Keratinocyte (primary cell): ENCODE data around the gene ECI1. TPM values are rescaled to one million over a fixed set of nuclear protein-coding genes. Genes with fewer than 3 reads are reported as not detected.
"Not testable (repeated sequence)": the region's sequence is repeated elsewhere in the genome, so short reads cannot be mapped to it uniquely, and the experiment has no call there.

ENCODE experiments used
- DNase-seq: peaks from one replicate; pipeline ENCODE4 v3.0.0-alpha.2; 2011; ENCODE audit warnings: low read depth, missing footprints, low spot score
- FAIRE-seq: peaks from 2 replicates; lab custom pipeline; 2011; peaks lifted over from hg19 to GRCh38; lab: Jason Lieb, UNC
- H2AFZ ChIP-seq: 2 replicates; pipeline ENCODE4 v1.6.0; 2012; ENCODE audit warnings: low read length, control low read depth, inconsistent platforms; ENCODE audit not compliant: control insufficient read depth
- H3K27ac ChIP-seq: 2 replicates; pipeline ENCODE4 v1.5.1; 2011; ENCODE audit warnings: low read length; ENCODE audit not compliant: control insufficient read depth, insufficient read depth
- H3K27me3 ChIP-seq: 3 replicates; pipeline ENCODE4 v1.6.0; 2011; ENCODE audit warnings: low read length; ENCODE audit not compliant: control insufficient read depth, insufficient read depth; ENCODE audit errors: extremely low read depth
- H3K36me3 ChIP-seq, 2 experiments: 2 replicates in 1 of 2; 3 replicates in 1 of 2; pipeline ENCODE4 v1.5.1; 2011; ENCODE audit warnings: low read length in 2 of 2, mild to moderate bottlenecking in 1 of 2; ENCODE audit not compliant: control insufficient read depth in 2 of 2, insufficient read depth in 2 of 2; ENCODE audit errors: extremely low read depth in 1 of 2
- H3K4me1 ChIP-seq: 3 replicates; pipeline ENCODE4 v1.5.1; 2011; ENCODE audit warnings: low read length; ENCODE audit not compliant: control insufficient read depth, insufficient read depth; ENCODE audit errors: extremely low read depth
- H3K4me2 ChIP-seq: 3 replicates; pipeline ENCODE4 v1.6.0; 2011; ENCODE audit warnings: low read depth, low read length; ENCODE audit not compliant: control insufficient read depth, insufficient read depth; ENCODE audit errors: extremely low read depth
- H3K4me3 ChIP-seq, 3 experiments: fragments of 200-600 bp in 1 of 3; sonication (generic) in 1 of 3; 2 replicates in 2 of 3; 3 replicates in 1 of 3; pipeline ENCODE4 v1.5.1; 2011 to 2016; ENCODE audit warnings: low read length in 3 of 3, mild to moderate bottlenecking in 3 of 3, control low read depth in 2 of 3, inconsistent platforms in 1 of 3, low read depth in 1 of 3, mixed read lengths in 1 of 3, mixed run types in 1 of 3, moderate library complexity in 1 of 3; ENCODE audit not compliant: control insufficient read depth in 2 of 3, insufficient read depth in 2 of 3; ENCODE audit errors: extremely low read depth in 1 of 3
- H3K79me2 ChIP-seq: 2 replicates; pipeline ENCODE4 v1.6.0; 2012; ENCODE audit warnings: low read length; ENCODE audit not compliant: control insufficient read depth, insufficient read depth
- H3K9ac ChIP-seq: 3 replicates; pipeline ENCODE4 v1.6.0; 2011; ENCODE audit warnings: low read length; ENCODE audit not compliant: control insufficient read depth, insufficient read depth; ENCODE audit errors: extremely low read depth
- H3K9me1 ChIP-seq: 3 replicates; pipeline ENCODE4 v1.6.0; 2011; ENCODE audit warnings: low read length; ENCODE audit not compliant: control insufficient read depth, insufficient read depth; ENCODE audit errors: extremely low read depth
- H3K9me3 ChIP-seq: 2 replicates; pipeline ENCODE4 v1.5.1; 2012; ENCODE audit warnings: low read depth, low read length; ENCODE audit not compliant: control insufficient read depth
- H4K20me1 ChIP-seq: 3 replicates; pipeline ENCODE4 v1.6.0; 2011; ENCODE audit warnings: low read length; ENCODE audit not compliant: control insufficient read depth, insufficient read depth; ENCODE audit errors: extremely low read depth
- EZH2 ChIP-seq: IDR thresholded peaks from one replicate; pipeline ENCODE4 v1.6.1; 2012; ENCODE audit warnings: inconsistent platforms, mild to moderate bottlenecking, low read length, moderate library complexity
- dilution Hi-C: fragments of 300-500 bp; cut with MboI; formaldehyde crosslinking; loops from one replicate; pipeline ENCODE4 v1.7.0; 2020; ENCODE audit warnings: low sequenced_read_pairs; ENCODE audit not compliant: extremely low pct_ligation_motif_present
- polyA plus RNA-seq, 5 experiments: library from polyadenylated mRNA; depleted of rRNA in 3 of 5; stranded (reverse) in 3 of 5; stranded (forward) in 1 of 5; unstranded in 1 of 5; fragments of >200 nt; gene quantifications; 1 replicate in 1 of 5; 2 replicates in 3 of 5; 3 replicates in 1 of 5; pipeline versions ENCODE4 v1.2.1 to v1.2.3, GENCODE V29; 2011 to 2012; ENCODE audit warnings: missing spikeins in 2 of 5, low read depth in 1 of 5, low replicate concordance in 1 of 5
- TF ChIP-seq, protein P1 (sequence below), 3 experiments: IDR thresholded peaks in 1 of 3; conservative IDR thresholded peaks in 1 of 3; optimal IDR thresholded peaks in 1 of 3; 2 replicates in 2 of 3; 3 replicates in 1 of 3; pipeline versions ENCODE3 to v1.5.1; 2011; ENCODE audit warnings: low read length in 3 of 3, mild to moderate bottlenecking in 3 of 3, moderate library complexity in 2 of 3, control low read depth in 1 of 3, inconsistent platforms in 1 of 3; ENCODE audit not compliant: insufficient read depth in 2 of 3; ENCODE audit errors: extremely low read depth in 1 of 3

ECI1 gene
- polyA plus RNA-seq, 1 donor (not counting 4 experiments of a cell fraction or from before 2014, with no cell fraction given): 19.7 TPM

DNA sequence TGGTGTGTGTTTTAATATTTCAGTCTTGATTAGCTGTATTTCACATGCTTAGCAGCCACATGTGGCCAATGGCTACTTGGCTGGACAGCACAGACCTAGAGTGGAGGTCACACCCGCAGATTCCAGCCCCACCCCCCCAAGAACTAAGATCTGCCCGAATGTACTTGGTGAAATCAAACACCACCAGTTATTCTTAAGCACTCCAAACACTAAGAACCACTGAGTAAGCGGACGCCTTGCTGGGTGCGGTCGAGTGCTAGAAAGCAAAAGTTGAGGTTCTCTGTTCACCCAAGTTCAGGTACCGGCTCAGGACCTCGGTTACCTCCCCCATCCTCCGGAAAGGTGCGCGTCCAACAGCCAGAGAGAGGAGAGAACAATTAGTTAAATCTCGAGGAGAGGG is 15.5 kb upstream of the ECI1 start:
- H2AFZ ChIP-seq, dilution Hi-C loops, H3K9me1 ChIP-seq, DNase-seq, H3K27me3 ChIP-seq, H3K9me3 ChIP-seq: not testable (repeated sequence)
- FAIRE-seq: peak; percentile 29
- peak overlapping the region; percentile 83 for H3K4me2 ChIP-seq
- H4K20me1 ChIP-seq: peaks cover 39% of the 10 kb centered on the region
- H3K79me2 ChIP-seq: peaks cover 66% of the 10 kb centered on the region
- peaks cover 14 to 31% of the 10 kb centered on the region in 2 experiments for H3K36me3 ChIP-seq
- peaks cover 15% of the 10 kb centered on the region for H3K4me1 ChIP-seq
- H3K27ac ChIP-seq: peak overlapping the region; percentile 95
- peak overlapping the region; percentile 86 to 94 (median 89) for H3K4me3 ChIP-seq
- H3K9ac ChIP-seq: peak overlapping the region; percentile 92

DNA sequence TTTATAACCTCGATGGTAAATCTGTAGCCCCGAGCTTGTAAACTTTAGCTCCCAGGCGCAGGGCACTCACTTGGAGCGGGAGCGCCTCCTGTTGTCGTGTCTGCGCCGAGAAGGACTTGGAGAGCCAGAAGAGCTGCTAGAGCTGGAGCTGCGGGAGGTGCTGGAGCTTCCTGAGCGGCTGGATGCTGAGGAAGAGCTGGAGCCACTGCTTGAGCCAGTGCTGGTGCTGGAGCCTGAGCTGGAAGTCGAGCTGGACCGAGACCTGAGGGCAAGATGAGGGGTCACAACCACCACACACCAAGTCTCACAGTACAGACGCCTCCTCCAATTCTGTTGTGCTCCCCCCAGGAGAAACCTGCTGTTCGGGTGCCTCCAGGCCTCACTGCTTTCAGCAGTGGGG is 11.6 kb upstream of the ECI1 start:
- H3K36me3 ChIP-seq: peaks cover 21 to 47% of the 10 kb centered on the region in 2 experiments
- H3K9ac ChIP-seq: not testable (repeated sequence)

DNA sequence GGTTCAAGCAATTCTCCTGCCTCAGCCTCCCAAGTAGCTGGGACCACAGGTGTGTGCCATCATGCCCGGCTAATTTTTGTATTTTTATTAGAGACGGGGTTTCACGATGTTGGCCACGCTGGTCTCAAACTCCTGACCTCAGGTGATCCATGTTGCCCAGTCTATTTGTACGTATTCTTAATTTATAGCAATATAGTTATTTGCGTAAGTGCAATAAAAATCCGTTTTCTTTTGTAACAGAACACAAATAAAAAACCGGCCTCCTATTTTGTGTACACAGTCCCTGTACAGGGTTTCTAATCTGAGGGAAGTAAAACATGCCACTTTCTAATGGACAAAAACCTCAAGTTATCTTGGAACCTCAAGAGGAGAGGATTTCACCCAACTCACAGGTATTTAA is 8.9 kb upstream of the ECI1 start:
- Histone ChIP-seq H3K9ac (no peak overlapping the region), H4K20me1 (peaks cover 30% of the 10 kb centered on the region), H3K9me3 (no peaks in the 10 kb centered on the region), H3K36me3 (peaks cover 39 to 67% of the 10 kb centered on the region in 2 experiments), H3K27ac (no peak overlapping the region), H3K27me3 (no peaks in the 10 kb centered on the region), H3K9me1 (no peaks in the 10 kb centered on the region), H3K4me3 (no peak overlapping the region), H3K79me2 (peaks cover 76% of the 10 kb centered on the region), H3K4me2 (no peak overlapping the region), H2AFZ (no peak overlapping the region), H3K4me1 (no peaks in the 10 kb centered on the region)
- dilution Hi-C loops: no loop called here
- DNase-seq (no peak), FAIRE-seq (no peak)
- TF ChIP-seq, protein P1, sequence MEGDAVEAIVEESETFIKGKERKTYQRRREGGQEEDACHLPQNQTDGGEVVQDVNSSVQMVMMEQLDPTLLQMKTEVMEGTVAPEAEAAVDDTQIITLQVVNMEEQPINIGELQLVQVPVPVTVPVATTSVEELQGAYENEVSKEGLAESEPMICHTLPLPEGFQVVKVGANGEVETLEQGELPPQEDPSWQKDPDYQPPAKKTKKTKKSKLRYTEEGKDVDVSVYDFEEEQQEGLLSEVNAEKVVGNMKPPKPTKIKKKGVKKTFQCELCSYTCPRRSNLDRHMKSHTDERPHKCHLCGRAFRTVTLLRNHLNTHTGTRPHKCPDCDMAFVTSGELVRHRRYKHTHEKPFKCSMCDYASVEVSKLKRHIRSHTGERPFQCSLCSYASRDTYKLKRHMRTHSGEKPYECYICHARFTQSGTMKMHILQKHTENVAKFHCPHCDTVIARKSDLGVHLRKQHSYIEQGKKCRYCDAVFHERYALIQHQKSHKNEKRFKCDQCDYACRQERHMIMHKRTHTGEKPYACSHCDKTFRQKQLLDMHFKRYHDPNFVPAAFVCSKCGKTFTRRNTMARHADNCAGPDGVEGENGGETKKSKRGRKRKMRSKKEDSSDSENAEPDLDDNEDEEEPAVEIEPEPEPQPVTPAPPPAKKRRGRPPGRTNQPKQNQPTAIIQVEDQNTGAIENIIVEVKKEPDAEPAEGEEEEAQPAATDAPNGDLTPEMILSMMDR (optimal IDR thresholded peaks at IDR 0.05 in 1 of 3, IDR thresholded peaks at IDR 0.05 in 1 of 3, conservative IDR thresholded peaks at IDR 0.05 in 1 of 3; ENCODE audit: extremely low read depth in 1 of 3, insufficient read depth in 2 of 3, low read length in 3 of 3): no peak
- TF ChIP-seq EZH2: no peak

More for the DNA sequence above, 11.6 kb upstream of the ECI1 start:
- H2AFZ ChIP-seq, H3K4me1 ChIP-seq, H3K4me3 ChIP-seq, H3K9me3 ChIP-seq, DNase-seq, FAIRE-seq, dilution Hi-C loops, H3K4me2 ChIP-seq, H3K27me3 ChIP-seq, H3K9me1 ChIP-seq, H3K27ac ChIP-seq: not testable (repeated sequence)
- Histone ChIP-seq H3K79me2 (peaks cover 83% of the 10 kb centered on the region), H4K20me1 (peaks cover 37% of the 10 kb centered on the region)

DNA sequence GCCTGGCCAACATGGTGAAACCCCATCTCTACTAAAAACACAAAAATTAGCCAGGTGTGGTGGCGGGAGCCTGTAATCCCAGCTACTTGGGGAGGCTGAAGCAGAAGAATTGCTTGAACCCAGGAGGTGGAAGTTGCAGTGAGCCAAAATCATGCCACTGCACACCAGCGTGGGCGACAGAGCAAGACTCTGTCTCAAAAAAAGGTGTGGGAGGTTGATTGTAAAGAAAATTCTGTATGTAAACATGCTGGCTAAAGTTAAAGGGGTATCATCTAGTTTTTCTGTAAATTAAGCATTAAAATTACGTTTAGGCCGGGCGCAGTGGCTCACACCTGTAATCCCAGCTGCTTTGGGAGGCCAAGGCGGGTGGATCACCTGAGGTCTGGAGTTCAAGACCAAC is 7.1 kb upstream of the ECI1 start:
- H3K27me3 ChIP-seq, H3K9me1 ChIP-seq, H3K4me2 ChIP-seq, H2AFZ ChIP-seq, FAIRE-seq, H3K4me1 ChIP-seq, H3K4me3 ChIP-seq, dilution Hi-C loops, H3K27ac ChIP-seq, DNase-seq, H3K9ac ChIP-seq, H3K9me3 ChIP-seq: not testable (repeated sequence)
- H4K20me1 ChIP-seq: peaks cover 19% of the 10 kb centered on the region
- H3K36me3 ChIP-seq: peaks cover 41 to 58% of the 10 kb centered on the region in 2 experiments
- H3K79me2 ChIP-seq: peaks cover 59% of the 10 kb centered on the region
